Measurements from ENCODE around the gene TSKU.

DNA sequence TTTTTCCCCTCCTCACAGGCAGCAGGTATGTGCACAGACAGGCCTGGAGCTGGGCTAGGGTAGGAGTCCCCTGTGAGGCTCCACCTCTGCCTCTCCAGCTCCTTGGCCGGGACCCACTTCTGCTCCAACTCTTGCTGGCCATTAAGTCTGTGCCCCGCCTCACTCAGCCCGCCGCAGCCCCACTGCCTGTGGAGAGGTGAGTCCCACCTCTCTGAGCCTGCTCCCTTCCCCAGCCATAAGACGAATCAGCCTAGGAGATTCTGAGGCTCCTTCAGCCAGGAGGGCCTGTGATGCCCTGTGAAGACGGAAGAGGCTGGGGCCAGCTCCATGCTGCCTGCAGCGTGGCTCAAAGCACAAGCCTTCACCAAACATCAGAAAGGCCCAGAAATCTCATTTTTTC lies 23.0 kb downstream of the TSKU start:
- TF ChIP-seq CTCF (conservative IDR thresholded peaks at IDR 0.05) (no peak), EZH2 (IDR thresholded peaks at IDR 0.05; ENCODE audit: low read depth) (no peak)
